ENCODE measurements around the gene TMED4. TPM values are rescaled to one million over a fixed set of nuclear protein-coding genes. Genes with fewer than 3 reads are reported as not detected.

The TMED4 gene
- total RNA-seq, 1 experiment from 2014 or later, result 79.5 TPM

- H3K36me3 ChIP-seq (ENCODE audit: insufficient read depth, low read length, poor library complexity, severe bottlenecking), result peaks cover 69% of the 10 kb centered on the region
- ChIA-PET POLR2A (ENCODE audit: low non-redundant PET) (no interaction called here), CTCF (no interaction called here)
- no peaks in the 10 kb centered on the region for H3K27me3 ChIP-seq (replicated peaks; ENCODE audit: insufficient read depth, low read depth, low read length, poor library complexity)
- no TSS peak for BruUV-seq (replicated peaks)
- no peak for DNase-seq (ENCODE audit: low spot score)
- no peaks in the 10 kb centered on the region for H3K9me3 ChIP-seq (ENCODE audit: low read depth, low read length, poor library complexity, severe bottlenecking)
- TF ChIP-seq EZH2 (IDR thresholded peaks at IDR 0.05; ENCODE audit: borderline replicate concordance, low read depth, low read length, poor library complexity, severe bottlenecking) (no peak), CTCF (conservative IDR thresholded peaks at IDR 0.05; ENCODE audit: low read depth, low read length) (no peak)
- H3K27ac ChIP-seq (ENCODE audit: low read depth, low read length, poor library complexity, severe bottlenecking), result no peak overlapping the region
- no peaks in the 10 kb centered on the region for H3K4me1 ChIP-seq (ENCODE audit: insufficient read depth, low read length, poor library complexity, severe bottlenecking)
- H3K4me3 ChIP-seq (ENCODE audit: low read depth, low read length, poor library complexity, severe bottlenecking), result no peak overlapping the region
- intact Hi-C loops (cut with micrococcal nuclease; ENCODE audit: unreplicated experiment), result loop anchor here (5.0 kb wide), 1 partner anchor 324 kb away; no protein-coding TSS in a partner anchor
These were observed 15.4 kb downstream of the TMED4 start for GRCh38 chr7:44566680-44567079.

- no TSS peak for BruUV-seq (replicated peaks)
- intact Hi-C loops (cut with micrococcal nuclease; ENCODE audit: unreplicated experiment), result loop anchor here (5.0 kb wide), 1 partner anchor 324 kb away; no protein-coding TSS in a partner anchor
- POLR2A ChIA-PET (ENCODE audit: low non-redundant PET), result interaction anchor here (0.5 to 0.6 kb wide), 2 partner anchors 190 to 232 kb away, joined by 3 to 4 read pairs; no protein-coding TSS in a partner anchor
- peaks cover 62% of the 10 kb centered on the region for H3K36me3 ChIP-seq (ENCODE audit: insufficient read depth, low read length, poor library complexity, severe bottlenecking)
- no peaks in the 10 kb centered on the region for H3K9me3 ChIP-seq (ENCODE audit: low read depth, low read length, poor library complexity, severe bottlenecking)
- no peak for TF ChIP-seq EZH2 (IDR thresholded peaks at IDR 0.05; ENCODE audit: borderline replicate concordance, low read depth, low read length, poor library complexity, severe bottlenecking)
- TF ChIP-seq CTCF (conservative IDR thresholded peaks at IDR 0.05; ENCODE audit: low read depth, low read length), result no peak; the same call in 1 of the 2 replicates
- DNase-seq (ENCODE audit: low spot score), result no peak
- no peaks in the 10 kb centered on the region for H3K27me3 ChIP-seq (replicated peaks; ENCODE audit: insufficient read depth, low read depth, low read length, poor library complexity)
- no peaks in the 10 kb centered on the region for H3K4me1 ChIP-seq (ENCODE audit: insufficient read depth, low read length, poor library complexity, severe bottlenecking)
- no peak overlapping the region for H3K4me3 ChIP-seq (ENCODE audit: low read depth, low read length, poor library complexity, severe bottlenecking)
- CTCF ChIA-PET, result interaction anchor here (0.8 to 1.4 kb wide), 4 partner anchors 8 to 325 kb away, joined by 3 to 4 read pairs (median 4); partner anchors contain the start of gene DDX56
- H3K27ac ChIP-seq (ENCODE audit: low read depth, low read length, poor library complexity, severe bottlenecking), result no peak overlapping the region
These were observed 16.1 kb downstream of the TMED4 start for GRCh38 chr7:44565795-44566559.

GRCh38 chr7:44565097-44565794 is 16.8 kb downstream of the TMED4 start:
- TF ChIP-seq CTCF (conservative IDR thresholded peaks at IDR 0.05; ENCODE audit: low read depth, low read length) (peak; percentile 93), EZH2 (IDR thresholded peaks at IDR 0.05; ENCODE audit: borderline replicate concordance, low read depth, low read length, poor library complexity, severe bottlenecking) (no peak)
- POLR2A ChIA-PET (ENCODE audit: low non-redundant PET), result interaction anchor here (0.6 kb wide), 1 partner anchor 190 kb away, joined by 3 read pairs; no protein-coding TSS in a partner anchor
- Histone ChIP-seq H3K9me3 (ENCODE audit: low read depth, low read length, poor library complexity, severe bottlenecking) (no peaks in the 10 kb centered on the region), H3K4me1 (ENCODE audit: insufficient read depth, low read length, poor library complexity, severe bottlenecking) (no peaks in the 10 kb centered on the region), H3K27me3 (replicated peaks; ENCODE audit: insufficient read depth, low read depth, low read length, poor library complexity) (no peaks in the 10 kb centered on the region), H3K4me3 (ENCODE audit: low read depth, low read length, poor library complexity, severe bottlenecking) (no peak overlapping the region), H3K36me3 (ENCODE audit: insufficient read depth, low read length, poor library complexity, severe bottlenecking) (peaks cover 56% of the 10 kb centered on the region), H3K27ac (ENCODE audit: low read depth, low read length, poor library complexity, severe bottlenecking) (no peak overlapping the region)
- CTCF ChIA-PET, result interaction anchor here (0.5 to 1.4 kb wide), 5 partner anchors 9 to 325 kb away, joined by 3 to 4 read pairs (median 3); partner anchors contain the start of gene DDX56
- BruUV-seq (replicated peaks), result no TSS peak
- intact Hi-C loops (cut with micrococcal nuclease; ENCODE audit: unreplicated experiment), result loop anchor here (5.0 kb wide), 1 partner anchor 323 kb away; no protein-coding TSS in a partner anchor
- peak; percentile 70 for DNase-seq (ENCODE audit: low spot score)
